WI38 (cell line): ENCODE data around the gene SCRN1.

Source experiments
- H3K4me3 ChIP-seq: 2 replicates; pipeline ENCODE4 v1.5.1; 2011; ENCODE audit warnings: low read depth, mild to moderate bottlenecking, control low read depth, low read length
- TF ChIP-seq, protein P1 (sequence below): IDR thresholded peaks from 2 replicates; pipeline ENCODE4 v1.5.1; 2012; ENCODE audit warnings: low read depth, mild to moderate bottlenecking, control low read depth, low read length

SCRN1 gene

GRCh38 chr7:29873644-29874294 lies 115.8 kb downstream of the SCRN1 start:
- TF ChIP-seq, protein P1, sequence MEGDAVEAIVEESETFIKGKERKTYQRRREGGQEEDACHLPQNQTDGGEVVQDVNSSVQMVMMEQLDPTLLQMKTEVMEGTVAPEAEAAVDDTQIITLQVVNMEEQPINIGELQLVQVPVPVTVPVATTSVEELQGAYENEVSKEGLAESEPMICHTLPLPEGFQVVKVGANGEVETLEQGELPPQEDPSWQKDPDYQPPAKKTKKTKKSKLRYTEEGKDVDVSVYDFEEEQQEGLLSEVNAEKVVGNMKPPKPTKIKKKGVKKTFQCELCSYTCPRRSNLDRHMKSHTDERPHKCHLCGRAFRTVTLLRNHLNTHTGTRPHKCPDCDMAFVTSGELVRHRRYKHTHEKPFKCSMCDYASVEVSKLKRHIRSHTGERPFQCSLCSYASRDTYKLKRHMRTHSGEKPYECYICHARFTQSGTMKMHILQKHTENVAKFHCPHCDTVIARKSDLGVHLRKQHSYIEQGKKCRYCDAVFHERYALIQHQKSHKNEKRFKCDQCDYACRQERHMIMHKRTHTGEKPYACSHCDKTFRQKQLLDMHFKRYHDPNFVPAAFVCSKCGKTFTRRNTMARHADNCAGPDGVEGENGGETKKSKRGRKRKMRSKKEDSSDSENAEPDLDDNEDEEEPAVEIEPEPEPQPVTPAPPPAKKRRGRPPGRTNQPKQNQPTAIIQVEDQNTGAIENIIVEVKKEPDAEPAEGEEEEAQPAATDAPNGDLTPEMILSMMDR = no peak

GRCh38 chr7:29871787-29872398 lies 117.7 kb downstream of the SCRN1 start:
- no peak overlapping the region for H3K4me3 ChIP-seq
- TF ChIP-seq, protein P1 = no peak

More at GRCh38 chr7:29873644-29874294, 115.8 kb downstream of the SCRN1 start:
- no peak overlapping the region for H3K4me3 ChIP-seq
